Measurements from ENCODE around the gene ALDH1L2. TPM values are rescaled to one million over a fixed set of nuclear protein-coding genes. Genes with fewer than 3 reads are reported as not detected.

Gene ALDH1L2
- total RNA-seq, 1 donor from 2014 or later: 4.0 TPM

- Mint-ChIP-seq H3K27me3 (ENCODE audit: low read depth) (no peaks in the 10 kb centered on the region), H3K4me1 (peaks cover 11% of the 10 kb centered on the region), H3K27ac (ENCODE audit: unreplicated experiment) (no peak overlapping the region), H3K9me3 (no peaks in the 10 kb centered on the region), H3K4me3 (no peak overlapping the region), H3K36me3 (ENCODE audit: low read depth) (no peaks in the 10 kb centered on the region)
- TF ChIP-seq, protein P1, sequence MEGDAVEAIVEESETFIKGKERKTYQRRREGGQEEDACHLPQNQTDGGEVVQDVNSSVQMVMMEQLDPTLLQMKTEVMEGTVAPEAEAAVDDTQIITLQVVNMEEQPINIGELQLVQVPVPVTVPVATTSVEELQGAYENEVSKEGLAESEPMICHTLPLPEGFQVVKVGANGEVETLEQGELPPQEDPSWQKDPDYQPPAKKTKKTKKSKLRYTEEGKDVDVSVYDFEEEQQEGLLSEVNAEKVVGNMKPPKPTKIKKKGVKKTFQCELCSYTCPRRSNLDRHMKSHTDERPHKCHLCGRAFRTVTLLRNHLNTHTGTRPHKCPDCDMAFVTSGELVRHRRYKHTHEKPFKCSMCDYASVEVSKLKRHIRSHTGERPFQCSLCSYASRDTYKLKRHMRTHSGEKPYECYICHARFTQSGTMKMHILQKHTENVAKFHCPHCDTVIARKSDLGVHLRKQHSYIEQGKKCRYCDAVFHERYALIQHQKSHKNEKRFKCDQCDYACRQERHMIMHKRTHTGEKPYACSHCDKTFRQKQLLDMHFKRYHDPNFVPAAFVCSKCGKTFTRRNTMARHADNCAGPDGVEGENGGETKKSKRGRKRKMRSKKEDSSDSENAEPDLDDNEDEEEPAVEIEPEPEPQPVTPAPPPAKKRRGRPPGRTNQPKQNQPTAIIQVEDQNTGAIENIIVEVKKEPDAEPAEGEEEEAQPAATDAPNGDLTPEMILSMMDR (conservative IDR thresholded peaks at IDR 0.05): no peak
- DNase-seq (ENCODE audit: low read depth, low spot score): no peak
These were observed 59.3 kb downstream of the ALDH1L2 start for GRCh38 chr12:105024928-105025327.

DNA sequence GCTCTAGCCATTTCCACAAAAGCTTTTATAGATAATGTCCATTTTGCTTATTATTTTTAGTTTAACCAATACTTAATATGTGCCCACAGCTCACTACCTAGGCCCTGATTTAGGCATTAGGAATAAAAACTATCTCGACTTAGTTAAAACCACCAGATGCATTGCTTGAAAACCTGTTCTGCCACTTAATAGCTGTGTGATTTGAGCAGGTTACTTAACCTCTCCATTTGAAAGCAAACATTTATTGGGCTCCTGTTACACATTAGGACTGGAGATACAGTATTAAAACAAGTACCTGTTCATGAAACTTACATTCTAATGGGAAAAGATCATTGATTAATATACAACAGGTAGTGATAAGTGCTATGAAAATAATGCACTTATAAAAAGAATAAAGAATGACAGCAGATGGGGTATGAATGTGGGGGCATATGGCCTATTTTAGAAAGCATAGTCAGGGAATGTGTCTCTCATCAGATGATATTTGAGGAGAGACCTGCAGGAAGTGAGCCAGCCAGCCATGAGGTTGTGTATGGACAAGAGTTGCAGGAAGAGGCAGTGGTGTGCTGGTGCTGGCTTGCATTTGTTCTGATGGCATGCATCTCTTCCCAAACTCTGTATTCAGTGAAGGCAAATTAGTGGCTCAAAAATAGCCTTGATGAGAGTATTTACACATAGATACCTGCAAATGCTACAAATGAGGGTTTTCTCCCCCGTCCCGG is 63.9 kb downstream of the ALDH1L2 start:
- peaks cover 27% of the 10 kb centered on the region for H3K4me1 Mint-ChIP-seq
- no peak overlapping the region for H3K4me3 Mint-ChIP-seq
- TF ChIP-seq, protein P1 (conservative IDR thresholded peaks at IDR 0.05): no peak
- no peak overlapping the region for H3K27ac Mint-ChIP-seq (ENCODE audit: unreplicated experiment)
- H3K36me3 Mint-ChIP-seq (ENCODE audit: low read depth): peaks cover 11% of the 10 kb centered on the region
- H3K9me3 Mint-ChIP-seq: no peaks in the 10 kb centered on the region
- DNase-seq (ENCODE audit: low read depth, low spot score): no peak
- H3K27me3 Mint-ChIP-seq (ENCODE audit: low read depth): no peaks in the 10 kb centered on the region

- H3K9me3 Mint-ChIP-seq: no peaks in the 10 kb centered on the region
- H3K4me1 Mint-ChIP-seq: peaks cover 25% of the 10 kb centered on the region
- no peak overlapping the region for H3K4me3 Mint-ChIP-seq
- DNase-seq (ENCODE audit: low read depth, low spot score): no peak
- TF ChIP-seq, protein P1 (conservative IDR thresholded peaks at IDR 0.05): no peak
- H3K36me3 Mint-ChIP-seq (ENCODE audit: low read depth): peaks cover 17% of the 10 kb centered on the region
- no peaks in the 10 kb centered on the region for H3K27me3 Mint-ChIP-seq (ENCODE audit: low read depth)
- peak overlapping the region; percentile 81 for H3K27ac Mint-ChIP-seq (ENCODE audit: unreplicated experiment)
These were observed 65.5 kb downstream of the ALDH1L2 start for GRCh38 chr12:105018776-105019175.

DNA sequence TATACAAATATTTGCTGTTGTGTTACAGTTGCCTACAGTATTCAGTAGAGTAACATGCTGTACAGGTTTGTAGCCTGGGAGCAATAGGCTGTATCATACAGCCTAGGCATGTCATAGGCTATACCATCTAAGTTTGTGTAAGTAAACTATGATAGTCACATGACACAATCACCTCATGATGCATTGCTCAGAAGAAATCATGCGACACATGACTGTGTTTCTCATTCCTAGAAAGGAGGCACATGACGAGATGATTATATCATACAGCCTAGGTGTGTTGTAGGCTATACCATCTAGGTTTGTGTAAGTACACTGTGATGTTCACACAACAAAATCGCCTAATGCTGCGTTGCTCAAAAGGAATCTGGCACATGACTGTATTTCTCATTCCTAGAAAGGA is 66.2 kb downstream of the ALDH1L2 start:
- no peaks in the 10 kb centered on the region for H3K9me3 Mint-ChIP-seq
- no peak overlapping the region for H3K27ac Mint-ChIP-seq (ENCODE audit: unreplicated experiment)
- H3K27me3 Mint-ChIP-seq (ENCODE audit: low read depth): no peaks in the 10 kb centered on the region
- DNase-seq (ENCODE audit: low read depth, low spot score): no peak
- TF ChIP-seq, protein P1 (conservative IDR thresholded peaks at IDR 0.05): no peak
- no peak overlapping the region for H3K4me3 Mint-ChIP-seq
- peaks cover 24% of the 10 kb centered on the region for H3K36me3 Mint-ChIP-seq (ENCODE audit: low read depth)
- peaks cover 25% of the 10 kb centered on the region for H3K4me1 Mint-ChIP-seq

- H3K27ac Mint-ChIP-seq (ENCODE audit: unreplicated experiment): no peak overlapping the region
- H3K4me1 Mint-ChIP-seq: peaks cover 25% of the 10 kb centered on the region
- peaks cover 47% of the 10 kb centered on the region for H3K36me3 Mint-ChIP-seq (ENCODE audit: low read depth)
- no peaks in the 10 kb centered on the region for H3K27me3 Mint-ChIP-seq (ENCODE audit: low read depth)
- peaks cover 3% of the 10 kb centered on the region for H3K9me3 Mint-ChIP-seq
- DNase-seq (ENCODE audit: low read depth, low spot score): no peak
- TF ChIP-seq, protein P1 (conservative IDR thresholded peaks at IDR 0.05): no peak
- no peak overlapping the region for H3K4me3 Mint-ChIP-seq
These were observed 68.7 kb downstream of the ALDH1L2 start for GRCh38 chr12:105015543-105015942.
